Mononuclear cell (primary cell): ENCODE measurements around the gene UBE2C. TPM values are rescaled to one million over a fixed set of nuclear protein-coding genes. Genes with fewer than 3 reads are reported as not detected.
"Not testable (repeated sequence)": the region's sequence is repeated elsewhere in the genome, so short reads cannot be mapped to it uniquely, and the experiment has no call there.

Experiments used
- H3K27me3 ChIP-seq: 2 replicates; pipeline ENCODE4 v1.6.0; 2011; ENCODE audit warnings: low read length, control low read depth; ENCODE audit not compliant: insufficient read depth
- H3K4me1 ChIP-seq: 2 replicates; pipeline ENCODE4 v1.5.1; 2011; ENCODE audit warnings: mild to moderate bottlenecking, low read length, control low read depth; ENCODE audit not compliant: insufficient read depth
- H3K4me3 ChIP-seq: 2 replicates; pipeline ENCODE4 v1.5.1; 2011; ENCODE audit warnings: mild to moderate bottlenecking, low read length, moderate library complexity
- H3K9me3 ChIP-seq: 2 replicates; pipeline ENCODE4 v1.5.1; 2011; ENCODE audit warnings: low read depth, mild to moderate bottlenecking, control low read depth, low read length
- total RNA-seq: library from RNA; depleted of rRNA; stranded (reverse); fragments of >200 nt; gene quantifications from one replicate; pipeline ENCODE4 v1.2.3, GENCODE V29; 2012

UBE2C gene
- total RNA-seq, 1 donor = 1.6 TPM

DNA sequence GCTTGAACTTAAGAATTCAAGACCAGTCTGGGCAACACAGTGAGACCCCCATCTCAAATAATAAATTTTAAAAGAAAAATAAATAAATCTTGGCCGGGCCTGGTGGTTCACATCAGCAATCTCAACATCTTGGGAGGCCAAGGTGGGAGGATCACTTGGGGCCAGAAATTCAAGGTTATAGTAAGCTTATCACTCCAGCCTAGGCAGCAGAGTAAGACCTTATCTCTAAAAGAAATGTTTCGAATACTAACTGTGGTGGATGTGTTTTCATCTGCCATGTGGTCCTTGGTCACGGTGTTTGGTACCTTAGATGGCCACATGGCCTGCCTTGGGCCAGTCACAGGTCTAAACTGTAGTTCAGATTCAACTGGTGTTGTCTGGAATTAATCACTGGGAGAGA lies 5.8 kb downstream of the UBE2C start:
- Histone ChIP-seq H3K4me3 (no peak overlapping the region), H3K4me1 (peaks cover 20% of the 10 kb centered on the region), H3K27me3 (peaks cover 9% of the 10 kb centered on the region), H3K9me3 (no peaks in the 10 kb centered on the region)

DNA sequence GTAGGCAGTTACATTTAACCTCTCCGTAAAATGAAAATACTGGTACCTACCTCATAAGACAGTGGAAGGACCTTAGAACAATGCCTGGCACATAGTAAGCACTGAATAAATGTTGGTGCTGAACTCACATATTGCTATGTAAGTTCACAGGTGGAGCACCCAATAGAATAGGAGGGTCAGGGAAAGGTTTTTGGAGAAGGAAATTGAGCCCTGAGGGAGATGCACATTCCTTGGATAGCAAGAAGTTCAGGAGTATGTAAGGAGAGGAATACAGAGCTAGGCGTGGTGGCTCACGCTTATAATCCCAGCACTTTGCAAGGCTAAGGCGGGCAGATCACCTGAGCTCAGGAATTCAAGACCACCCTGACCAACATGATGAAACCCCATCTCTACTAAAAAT lies 7.0 kb downstream of the UBE2C start:
- H3K4me1 ChIP-seq = peaks cover 27% of the 10 kb centered on the region
- peaks cover 19% of the 10 kb centered on the region for H3K27me3 ChIP-seq
- H3K9me3 ChIP-seq = no peaks in the 10 kb centered on the region
- H3K4me3 ChIP-seq = no peak overlapping the region

DNA sequence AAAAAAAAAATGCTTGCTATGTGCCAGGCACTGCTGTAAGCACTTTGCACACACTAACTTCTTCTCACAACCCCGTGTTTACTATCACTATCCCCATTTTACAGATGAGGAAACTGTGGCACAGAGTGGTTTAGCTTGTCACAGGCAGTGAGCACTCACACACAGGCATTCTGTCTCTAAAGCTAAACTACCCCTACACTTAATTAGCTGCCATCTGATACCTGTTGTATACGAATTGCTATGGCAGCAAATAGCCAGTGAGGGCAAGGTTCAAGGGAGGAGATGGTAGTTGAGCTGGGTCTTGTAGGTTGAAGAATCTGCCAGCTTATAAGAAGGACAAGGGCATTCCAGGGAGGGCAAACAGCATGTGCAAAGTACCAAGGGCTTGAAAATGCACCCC lies 9.5 kb downstream of the UBE2C start:
- Histone ChIP-seq H3K4me1 (peaks cover 27% of the 10 kb centered on the region), H3K27me3 (peaks cover 19% of the 10 kb centered on the region), H3K9me3 (no peaks in the 10 kb centered on the region), H3K4me3 (no peak overlapping the region)

DNA sequence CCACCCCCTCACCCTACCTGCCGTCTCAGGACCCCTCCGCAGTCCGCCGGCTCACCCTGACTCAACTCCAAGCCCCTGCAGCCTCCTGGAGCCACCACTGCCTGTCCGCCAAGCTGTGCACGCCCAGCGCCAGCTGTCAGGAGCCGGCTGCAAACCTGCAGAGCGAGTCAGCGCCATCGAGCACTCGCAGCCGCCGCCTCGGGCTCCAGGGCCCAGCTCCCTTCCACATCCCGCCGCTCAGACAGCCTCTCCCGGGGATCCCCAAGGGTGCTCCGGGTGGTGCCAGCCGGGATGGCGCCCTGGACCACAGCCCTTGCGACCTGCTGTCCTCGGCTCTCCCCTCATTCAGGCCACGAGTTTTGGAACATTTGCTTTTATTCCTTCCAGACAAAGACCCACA lies 10.4 kb downstream of the UBE2C start:
- no peaks in the 10 kb centered on the region for H3K9me3 ChIP-seq
- peaks cover 27% of the 10 kb centered on the region for H3K4me1 ChIP-seq

DNA sequence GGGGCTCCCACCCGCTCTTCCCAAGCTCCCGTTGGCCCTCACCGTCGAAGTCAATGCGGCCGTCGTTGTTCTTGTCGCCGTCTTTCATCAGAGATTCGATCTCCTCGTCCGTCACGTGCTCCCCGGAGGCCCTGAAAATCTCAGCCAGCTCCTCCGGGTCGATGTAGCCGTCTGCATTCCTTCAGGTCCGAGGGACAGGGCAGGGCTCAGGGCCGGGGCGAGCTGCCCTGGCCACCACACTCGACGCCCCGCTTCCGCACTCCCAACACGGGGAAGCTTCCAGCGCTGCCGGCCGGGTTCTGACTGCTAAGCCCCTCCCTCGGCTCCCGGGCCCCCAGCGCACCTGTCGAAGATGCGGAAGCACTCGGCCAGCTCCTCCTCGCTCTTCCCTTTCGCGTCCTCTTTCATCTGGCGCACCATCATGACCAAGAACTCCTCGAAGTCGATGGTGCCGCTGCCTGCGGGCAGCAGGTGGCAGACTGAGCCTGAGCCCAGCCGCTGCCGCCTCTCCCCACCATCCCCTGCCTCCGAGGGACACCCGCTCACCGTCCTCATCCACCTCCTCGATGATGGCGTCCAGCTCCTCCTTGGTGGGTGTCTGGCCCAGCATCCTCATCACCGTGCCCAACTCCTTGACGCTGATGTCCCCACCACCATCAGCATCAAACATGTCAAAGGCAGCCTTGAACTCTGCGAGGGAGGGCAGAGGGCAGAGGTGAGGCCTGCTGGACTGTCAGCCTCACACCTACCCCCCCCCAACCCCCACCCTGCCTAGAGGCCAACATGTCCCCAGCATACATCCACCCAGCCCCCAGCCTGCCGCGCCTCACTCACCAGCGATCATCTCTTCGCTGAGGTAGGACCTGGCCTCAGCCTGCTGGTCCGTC lies 11.7 kb downstream of the UBE2C start:
- H3K4me3 ChIP-seq = no peak overlapping the region
- peaks cover 27% of the 10 kb centered on the region for H3K4me1 ChIP-seq
- H3K9me3 ChIP-seq = no peaks in the 10 kb centered on the region
- H3K27me3 ChIP-seq = peaks cover 19% of the 10 kb centered on the region

More for the DNA sequence above, 10.4 kb downstream of the UBE2C start:
- H3K27me3 ChIP-seq = peaks cover 19% of the 10 kb centered on the region
- no peak overlapping the region for H3K4me3 ChIP-seq

DNA sequence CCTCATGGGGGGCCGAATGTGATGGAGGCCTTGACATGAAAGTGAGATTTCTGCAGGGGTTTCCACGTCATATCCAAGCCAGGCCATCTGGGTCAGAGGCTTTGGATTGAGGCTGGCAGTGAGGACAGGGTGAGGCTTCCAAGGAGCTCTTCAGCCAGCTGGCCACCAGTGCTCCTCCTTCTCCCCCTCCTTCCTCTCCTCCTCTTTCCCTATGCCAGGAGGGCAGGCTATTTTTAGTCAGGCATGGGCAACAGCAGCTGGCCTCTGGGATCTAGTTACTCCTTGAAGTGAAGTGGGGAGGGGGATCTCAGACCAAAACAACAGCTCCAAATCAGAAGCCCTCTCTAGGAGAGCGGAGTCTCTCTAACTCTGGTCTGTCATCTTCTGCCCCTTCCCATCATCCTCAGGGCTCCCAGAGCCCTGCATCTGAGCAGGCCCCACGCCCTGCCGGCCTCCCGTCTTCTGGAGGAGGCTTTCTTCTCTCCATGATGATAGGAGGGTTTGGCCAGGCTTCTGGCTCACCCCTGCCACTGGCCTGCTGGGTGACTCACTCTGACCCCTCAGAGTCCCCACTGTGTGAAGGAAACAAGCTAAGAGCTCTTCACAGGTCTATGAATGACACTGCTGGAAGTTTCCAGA lies 14.1 kb downstream of the UBE2C start:
- Histone ChIP-seq H3K9me3 (no peaks in the 10 kb centered on the region), H3K4me1 (peaks cover 24% of the 10 kb centered on the region), H3K4me3 (no peak overlapping the region)

DNA sequence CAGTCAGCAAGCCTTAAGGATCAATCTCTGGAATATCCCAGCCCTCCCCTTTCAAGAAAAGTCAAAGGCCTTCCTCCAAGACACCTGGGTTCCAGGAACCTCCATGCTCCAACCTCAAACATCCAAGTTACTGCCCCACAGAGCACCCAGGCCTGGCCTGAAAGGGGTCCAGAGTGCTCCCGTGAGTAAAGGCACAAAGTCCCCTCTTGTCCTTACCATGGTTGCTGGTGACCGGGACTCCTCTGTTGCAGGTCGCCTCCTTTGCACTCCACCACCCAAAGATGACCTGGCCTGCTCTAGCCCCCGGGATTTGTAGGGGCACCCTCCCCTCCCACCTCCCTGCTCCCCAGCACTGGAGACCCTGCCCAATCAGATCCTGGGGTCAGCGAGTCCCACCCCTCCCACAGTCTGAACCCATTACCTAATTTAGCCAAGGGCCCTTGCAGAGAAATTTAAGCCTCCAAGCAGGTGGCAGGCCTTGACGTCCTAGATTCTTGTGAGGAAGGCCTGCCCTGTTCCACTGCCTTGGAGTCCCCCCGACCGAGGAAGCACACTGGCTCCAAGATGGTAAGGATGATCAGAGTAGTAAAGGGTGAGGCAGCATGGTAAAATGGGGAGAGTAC lies 14.7 kb downstream of the UBE2C start, which contains the start of gene TNNC2:
Gene TNNC2, minus strand, starts transcription at position 283 of the 623 bp plus-strand sequence. Its CDS starts 64 bp downstream, at position 219.
- H3K27me3 ChIP-seq = peaks cover 16% of the 10 kb centered on the region
- H3K4me3 ChIP-seq = no peak within 1 kb of the TSS
- H3K4me1 ChIP-seq = peaks cover 30% of the 10 kb centered on the region
- no peaks in the 10 kb centered on the region for H3K9me3 ChIP-seq

More for the DNA sequence above, 14.1 kb downstream of the UBE2C start:
- H3K27me3 ChIP-seq = peaks cover 19% of the 10 kb centered on the region

DNA sequence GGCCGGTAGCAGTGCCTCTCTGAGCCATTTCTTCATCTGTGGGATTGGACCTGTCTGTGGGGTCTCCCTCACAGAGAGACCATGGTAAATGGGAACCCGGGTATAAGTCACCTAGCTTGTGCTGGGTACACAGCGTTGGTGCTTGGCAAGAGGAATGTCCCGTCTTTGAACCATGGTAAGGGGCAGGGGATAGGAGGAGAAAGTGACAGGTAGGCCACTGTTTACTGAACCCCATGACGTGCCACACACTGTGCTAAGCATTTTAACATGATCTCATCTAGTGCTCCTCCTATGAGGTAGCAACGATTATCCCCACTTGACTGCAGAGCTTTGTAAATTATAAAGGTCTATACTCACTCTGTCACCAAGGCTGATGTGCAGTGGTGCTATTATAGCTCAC lies 15.3 kb downstream of the UBE2C start:
- Histone ChIP-seq H3K9me3 (no peaks in the 10 kb centered on the region), H3K4me3 (no peak overlapping the region), H3K27me3 (peaks cover 15% of the 10 kb centered on the region)

DNA sequence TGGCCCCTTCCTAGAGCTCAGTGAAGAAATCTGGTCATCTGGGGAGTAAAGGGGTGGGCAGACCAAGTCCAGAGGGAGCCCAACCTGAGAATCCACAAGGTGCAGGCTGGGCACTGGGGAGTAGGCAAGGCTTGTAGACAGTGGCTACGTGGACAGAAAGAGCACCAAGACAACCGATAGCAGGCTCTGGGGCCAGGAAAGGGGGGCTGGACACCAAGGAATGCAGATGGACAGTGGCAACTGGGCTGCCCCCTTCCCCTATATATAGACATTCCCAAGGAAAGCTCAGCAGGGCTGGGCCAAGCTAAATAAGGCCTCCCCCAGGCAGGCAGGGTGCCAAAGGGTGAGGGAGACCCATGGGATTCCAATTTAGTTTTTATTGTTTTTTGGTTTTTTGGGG lies 16.1 kb downstream of the UBE2C start:
- Histone ChIP-seq H3K4me1 (peaks cover 31% of the 10 kb centered on the region), H3K4me3 (no peak overlapping the region), H3K9me3 (no peaks in the 10 kb centered on the region), H3K27me3 (peaks cover 6% of the 10 kb centered on the region)

More for the DNA sequence above, 15.3 kb downstream of the UBE2C start:
- peaks cover 33% of the 10 kb centered on the region for H3K4me1 ChIP-seq

DNA sequence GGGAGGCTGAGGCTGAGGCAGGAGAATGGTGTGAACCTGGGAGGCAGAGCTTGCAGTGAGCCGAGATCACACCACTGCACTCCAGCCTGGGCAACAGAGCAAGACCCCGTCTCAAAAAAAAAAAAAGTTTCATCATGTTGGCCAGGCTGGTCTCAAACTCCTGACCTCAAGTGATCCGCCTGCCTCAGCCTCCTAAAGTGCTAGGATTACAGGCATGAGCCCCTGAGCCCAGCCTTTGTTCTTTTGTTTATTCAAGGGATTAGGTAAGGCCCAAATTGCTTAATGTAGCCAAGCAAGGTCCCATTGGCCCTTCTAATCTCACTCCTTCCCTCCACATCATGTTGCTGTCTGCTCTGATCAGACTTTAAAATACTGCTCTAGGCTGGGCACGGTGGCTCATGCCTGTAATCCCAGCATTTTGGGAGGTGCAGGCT lies 17.2 kb downstream of the UBE2C start:
- not testable (repeated sequence) for H3K9me3 ChIP-seq, H3K27me3 ChIP-seq, H3K4me3 ChIP-seq
- peaks cover 30% of the 10 kb centered on the region for H3K4me1 ChIP-seq

DNA sequence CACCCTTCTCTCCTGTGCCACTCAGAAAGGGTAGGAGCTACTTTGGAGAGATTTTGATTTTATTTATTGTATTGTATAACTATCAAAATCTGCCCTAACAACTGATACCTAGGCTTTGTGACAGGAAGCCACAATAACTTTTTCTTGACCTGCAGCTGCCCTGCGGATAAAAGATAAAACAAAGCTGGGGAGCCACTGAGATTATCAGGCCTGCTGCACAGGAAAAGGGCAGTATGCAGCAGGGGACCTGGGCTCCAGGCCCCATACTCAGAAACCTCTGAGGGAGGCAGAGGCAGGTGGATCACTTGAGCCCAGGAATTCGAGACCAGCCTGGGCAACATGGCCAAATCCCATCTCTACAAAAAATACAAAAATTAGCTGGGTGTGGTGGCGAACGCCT lies 20.2 kb downstream of the UBE2C start:
- H3K4me1 ChIP-seq = peaks cover 43% of the 10 kb centered on the region

DNA sequence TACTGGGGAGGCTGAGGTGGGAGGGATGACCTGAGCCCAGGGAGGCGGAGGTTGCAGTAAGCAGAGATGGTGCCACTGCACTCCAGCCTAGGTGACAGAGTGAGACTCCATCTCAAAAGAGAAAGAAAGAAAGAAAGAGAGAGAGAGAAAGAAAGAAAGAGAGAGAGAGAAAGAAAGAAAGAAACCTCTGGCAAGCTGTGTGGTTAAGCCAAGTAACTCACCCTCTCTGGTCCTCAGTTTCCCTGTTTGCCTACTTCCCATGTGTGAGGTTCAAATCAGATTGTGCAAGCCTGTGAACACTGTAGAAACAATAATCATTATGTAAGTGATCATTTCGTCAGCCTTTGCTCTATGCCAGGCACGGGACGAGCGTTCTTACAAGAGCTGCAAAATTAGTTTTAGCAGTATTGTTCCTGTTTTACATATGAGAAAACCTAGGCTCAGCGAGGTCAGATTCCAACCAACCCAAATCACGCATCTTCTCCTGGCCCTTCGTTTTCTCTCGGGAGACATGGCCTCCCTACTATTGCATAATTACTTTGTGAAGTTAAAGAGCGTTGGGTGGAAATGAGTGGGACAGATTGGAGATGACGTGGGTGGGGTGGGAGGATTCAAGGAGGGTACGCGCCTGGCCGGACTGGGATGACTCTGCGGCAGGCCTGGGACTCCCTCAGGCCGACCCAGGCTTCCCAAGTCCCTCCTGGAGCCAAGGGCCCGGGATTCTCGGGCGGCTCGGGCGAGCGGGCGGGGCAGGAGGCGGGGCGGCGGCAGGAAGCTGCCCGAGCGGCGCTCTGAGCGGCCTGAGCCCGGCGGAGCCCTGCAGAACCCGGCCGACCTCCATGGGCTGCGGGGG lies 20.8 kb downstream of the UBE2C start, which contains the start of gene SNX21:
Gene SNX21, plus strand, starts transcription at position 770 of the 853 bp plus-strand sequence. CDS start 121 bp downstream, outside the sequence.
- Histone ChIP-seq H3K4me3 (peak within 1 kb of the TSS; percentile 51), H3K9me3 (no peaks in the 10 kb centered on the region), H3K27me3 (no peaks in the 10 kb centered on the region), H3K4me1 (peaks cover 43% of the 10 kb centered on the region)

More for the DNA sequence above, 20.2 kb downstream of the UBE2C start:
- no peak overlapping the region for H3K4me3 ChIP-seq
- no peaks in the 10 kb centered on the region for H3K9me3 ChIP-seq
- no peaks in the 10 kb centered on the region for H3K27me3 ChIP-seq

DNA sequence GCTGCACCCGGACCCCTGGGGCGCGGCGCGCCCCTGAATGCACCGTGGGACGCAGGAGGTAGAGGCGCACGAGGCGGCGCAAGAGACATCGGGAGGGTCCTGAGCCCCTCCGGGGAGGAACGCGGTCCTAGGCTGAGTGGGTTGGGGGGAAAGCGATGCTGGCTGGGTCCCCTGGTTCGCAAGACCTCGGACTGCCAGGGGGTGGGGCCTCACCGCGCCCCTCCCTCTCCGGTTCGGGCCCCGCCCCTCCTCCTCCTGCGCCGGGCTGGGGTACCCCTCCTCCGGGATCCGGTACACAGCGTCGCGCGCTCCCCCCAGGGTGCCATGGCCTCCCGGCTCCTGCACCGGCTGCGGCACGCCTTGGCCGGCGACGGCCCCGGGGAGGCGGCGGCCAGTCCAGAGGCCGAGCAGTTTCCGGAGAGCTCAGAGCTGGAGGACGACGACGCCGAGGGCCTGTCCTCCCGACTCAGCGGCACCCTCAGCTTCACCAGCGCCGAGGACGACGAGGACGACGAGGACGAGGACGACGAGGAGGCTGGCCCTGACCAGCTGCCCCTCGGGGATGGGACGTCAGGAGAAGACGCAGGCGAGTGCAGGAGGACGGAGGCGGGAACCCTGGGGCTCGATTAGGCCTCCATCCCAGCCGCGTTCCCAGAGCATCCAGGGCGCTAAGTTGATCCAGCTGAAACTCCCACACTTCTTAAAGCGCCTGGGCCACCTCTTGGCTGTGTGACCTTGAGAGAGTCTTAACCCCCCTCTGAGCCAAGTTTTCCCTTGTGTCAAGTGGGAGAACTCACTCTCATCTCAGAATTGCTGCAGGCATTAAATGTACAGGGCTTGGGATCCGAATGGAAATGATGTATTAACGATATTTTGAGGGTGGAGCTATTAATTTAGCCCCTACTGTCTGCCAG lies 21.7 kb downstream of the UBE2C start:
- Histone ChIP-seq H3K9me3 (no peaks in the 10 kb centered on the region), H3K4me1 (peaks cover 43% of the 10 kb centered on the region), H3K4me3 (peak overlapping the region; percentile 51), H3K27me3 (no peaks in the 10 kb centered on the region)
